RWPE2 (cell line): Measurements from ENCODE around the gene PDE2A.

Source experiments
- ATAC-seq: fragments of 200-7000 bp; cut with Tn5 transposase; 3 replicates; pipeline ENCODE4 v1.9.1; 2021; ENCODE audit warnings: low read depth
- DNase-seq: peaks from one replicate; pipeline ENCODE4 v3.0.0-alpha.2; 2020; ENCODE audit warnings: low spot score
- H3K27ac ChIP-seq: fragments of 450-650 bp; 2 replicates; pipeline ENCODE4 v1.5.1; 2017; ENCODE audit warnings: mild to moderate bottlenecking; ENCODE audit not compliant: poor library complexity, severe bottlenecking
- H3K27me3 ChIP-seq: fragments of 250-450 bp; sonication (Bioruptor Pico); 2 replicates; pipeline ENCODE4 v1.5.1; 2021; ENCODE audit warnings: mild to moderate bottlenecking, moderate library complexity; ENCODE audit not compliant: insufficient read depth, poor library complexity, severe bottlenecking
- H3K36me3 ChIP-seq: fragments of 250-450 bp; sonication (Bioruptor Pico); 2 replicates; pipeline ENCODE4 v1.5.1; 2020; ENCODE audit warnings: low read depth, mild to moderate bottlenecking, moderate library complexity
- H3K4me1 ChIP-seq: fragments of 250-450 bp; sonication (Bioruptor Pico); 2 replicates; pipeline ENCODE4 v1.5.1; 2021; ENCODE audit warnings: mild to moderate bottlenecking, moderate library complexity; ENCODE audit not compliant: insufficient read depth, poor library complexity, severe bottlenecking
- H3K4me3 ChIP-seq: fragments of 250-450 bp; sonication (Bioruptor Pico); 2 replicates; pipeline ENCODE4 v1.5.1; 2021; ENCODE audit warnings: mild to moderate bottlenecking, moderate library complexity; ENCODE audit not compliant: severe bottlenecking
- H3K9me3 ChIP-seq: fragments of 250-450 bp; sonication (Bioruptor Pico); 2 replicates; pipeline ENCODE4 v1.5.1; 2021; ENCODE audit warnings: mild to moderate bottlenecking, moderate library complexity; ENCODE audit not compliant: severe bottlenecking
- TF ChIP-seq, protein P1 (sequence below): fragments of 450-650 bp; IDR thresholded peaks from one replicate; pipeline ENCODE4 v1.5.1; 2017; ENCODE audit warnings: mild to moderate bottlenecking, moderate library complexity; ENCODE audit not compliant: poor library complexity, severe bottlenecking

The PDE2A gene

DNA sequence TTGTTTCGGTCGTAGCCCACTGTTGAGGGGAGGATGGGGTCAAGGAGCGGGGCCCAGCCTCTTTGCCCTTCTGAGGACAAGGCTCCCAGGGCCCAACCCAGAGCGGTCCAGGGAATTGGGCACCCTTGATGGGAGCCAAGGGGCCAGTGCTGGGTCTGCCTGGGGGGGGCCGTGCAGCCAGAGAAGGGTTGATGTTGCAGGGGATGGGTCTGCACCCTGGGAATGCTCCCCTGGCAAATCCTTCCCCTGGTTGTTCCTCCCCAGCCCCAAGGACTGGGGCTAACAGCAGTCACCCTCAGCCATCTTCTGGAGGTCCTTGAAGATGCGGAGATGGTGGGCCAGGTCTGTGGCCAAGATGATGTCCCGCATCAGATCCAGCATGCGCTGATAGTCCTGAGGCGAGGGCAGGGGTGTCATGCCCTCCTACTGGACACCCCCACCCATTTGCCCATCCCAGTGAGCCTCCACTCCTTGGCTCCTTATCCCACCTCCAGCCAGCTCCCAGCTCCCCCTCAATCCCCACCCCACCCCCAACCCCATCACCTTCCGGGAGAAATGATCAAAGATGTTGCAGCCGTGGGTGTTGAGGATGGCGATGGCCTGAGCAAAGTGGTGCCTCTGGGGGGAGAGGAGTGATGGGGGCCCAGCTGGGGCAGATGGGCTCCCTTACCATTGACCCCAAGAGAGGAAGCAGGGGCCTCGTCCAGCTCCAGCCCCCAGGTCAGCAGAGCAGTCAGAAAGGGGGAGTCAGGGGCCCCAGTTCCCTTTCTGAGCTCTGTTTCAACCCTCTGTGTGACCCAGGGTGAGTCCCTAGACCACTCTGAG, 95.0 kb downstream of the PDE2A start:
- H3K27me3 ChIP-seq: no peaks in the 10 kb centered on the region
- peak; percentile 27 for DNase-seq
- no peak for ATAC-seq

DNA sequence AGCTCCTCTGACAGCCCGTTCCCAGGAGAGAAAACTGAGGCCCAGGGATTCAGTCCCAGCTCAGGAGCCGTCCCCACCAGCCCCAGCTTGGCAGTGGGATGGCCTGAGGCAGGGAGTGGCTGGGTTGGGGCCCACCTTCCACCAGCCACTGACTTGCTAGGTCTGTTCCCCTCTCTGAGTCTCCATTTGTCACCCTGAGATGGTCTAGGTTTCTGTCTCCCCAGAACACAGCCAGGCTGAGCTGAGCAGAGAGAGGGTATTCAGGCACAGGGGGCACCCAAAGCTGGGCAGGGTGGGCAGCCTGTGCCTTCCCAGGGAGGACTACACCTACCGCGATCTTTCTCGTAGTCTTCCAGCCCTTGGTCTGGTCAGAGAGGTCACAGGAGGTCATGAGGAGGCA, 95.7 kb downstream of the PDE2A start:
- H3K27ac ChIP-seq: no peak overlapping the region
- H3K4me1 ChIP-seq: peaks cover 1% of the 10 kb centered on the region
- no peaks in the 10 kb centered on the region for H3K36me3 ChIP-seq
- DNase-seq (peak; percentile 29), ATAC-seq (no peak)
- H3K9me3 ChIP-seq: no peaks in the 10 kb centered on the region
- no peak overlapping the region for H3K4me3 ChIP-seq
- TF ChIP-seq, protein P1, sequence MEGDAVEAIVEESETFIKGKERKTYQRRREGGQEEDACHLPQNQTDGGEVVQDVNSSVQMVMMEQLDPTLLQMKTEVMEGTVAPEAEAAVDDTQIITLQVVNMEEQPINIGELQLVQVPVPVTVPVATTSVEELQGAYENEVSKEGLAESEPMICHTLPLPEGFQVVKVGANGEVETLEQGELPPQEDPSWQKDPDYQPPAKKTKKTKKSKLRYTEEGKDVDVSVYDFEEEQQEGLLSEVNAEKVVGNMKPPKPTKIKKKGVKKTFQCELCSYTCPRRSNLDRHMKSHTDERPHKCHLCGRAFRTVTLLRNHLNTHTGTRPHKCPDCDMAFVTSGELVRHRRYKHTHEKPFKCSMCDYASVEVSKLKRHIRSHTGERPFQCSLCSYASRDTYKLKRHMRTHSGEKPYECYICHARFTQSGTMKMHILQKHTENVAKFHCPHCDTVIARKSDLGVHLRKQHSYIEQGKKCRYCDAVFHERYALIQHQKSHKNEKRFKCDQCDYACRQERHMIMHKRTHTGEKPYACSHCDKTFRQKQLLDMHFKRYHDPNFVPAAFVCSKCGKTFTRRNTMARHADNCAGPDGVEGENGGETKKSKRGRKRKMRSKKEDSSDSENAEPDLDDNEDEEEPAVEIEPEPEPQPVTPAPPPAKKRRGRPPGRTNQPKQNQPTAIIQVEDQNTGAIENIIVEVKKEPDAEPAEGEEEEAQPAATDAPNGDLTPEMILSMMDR: no peak
- H3K27me3 ChIP-seq: no peaks in the 10 kb centered on the region

More for the DNA sequence above, 95.0 kb downstream of the PDE2A start:
- Histone ChIP-seq H3K4me3 (no peak overlapping the region), H3K36me3 (no peaks in the 10 kb centered on the region), H3K27ac (no peak overlapping the region), H3K9me3 (no peaks in the 10 kb centered on the region), H3K4me1 (no peaks in the 10 kb centered on the region)
- TF ChIP-seq, protein P1: no peak

DNA sequence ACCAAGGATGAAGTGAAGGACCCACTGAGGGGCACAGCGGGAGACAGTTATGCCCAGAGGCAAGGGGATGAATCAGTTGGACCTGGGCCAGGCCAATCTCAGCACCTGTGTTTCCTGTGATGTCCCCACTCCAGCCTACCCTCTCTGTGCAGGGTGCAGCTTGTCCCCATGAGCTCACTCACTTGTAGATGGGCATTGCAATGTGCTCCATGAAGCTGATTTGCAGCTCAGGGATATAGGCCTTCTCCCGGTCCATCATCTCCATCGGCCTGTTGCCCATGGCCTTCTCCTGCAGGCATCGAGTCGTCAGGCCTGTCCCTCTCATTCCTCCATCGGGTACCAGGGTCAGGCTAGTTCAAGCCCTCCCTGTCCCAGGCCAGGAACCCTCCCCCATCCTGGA, 96.2 kb downstream of the PDE2A start:
- ATAC-seq: no peak
- Histone ChIP-seq H3K27me3 (no peaks in the 10 kb centered on the region), H3K27ac (no peak overlapping the region), H3K36me3 (no peaks in the 10 kb centered on the region), H3K4me3 (no peak overlapping the region), H3K9me3 (no peaks in the 10 kb centered on the region), H3K4me1 (peaks cover 4% of the 10 kb centered on the region)
- peak; percentile 39 for DNase-seq
- TF ChIP-seq, protein P1: no peak

DNA sequence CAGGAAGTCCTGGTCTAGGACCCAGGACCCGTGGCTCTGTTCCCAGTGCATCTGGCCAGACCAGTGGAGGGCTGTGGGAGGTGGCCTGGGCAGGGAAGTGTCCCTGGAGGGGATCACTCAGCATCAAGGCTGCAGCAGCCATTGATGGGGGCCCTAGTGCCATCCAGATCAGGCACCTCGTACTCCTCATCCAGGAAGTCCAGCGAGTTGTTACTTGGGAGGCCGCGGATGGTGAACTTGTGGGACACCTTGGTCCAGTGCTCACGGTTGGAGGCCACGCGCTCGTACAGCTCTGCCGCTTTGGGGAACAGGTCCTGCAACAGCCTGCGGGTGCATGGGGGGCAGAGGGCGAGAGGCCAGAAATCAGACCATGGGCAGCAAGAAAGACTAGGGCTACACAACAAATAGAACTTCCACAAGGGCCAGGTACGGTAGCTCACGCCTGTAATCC, 96.9 kb downstream of the PDE2A start:
- H3K4me1 ChIP-seq: peaks cover 6% of the 10 kb centered on the region
- H3K36me3 ChIP-seq: no peaks in the 10 kb centered on the region
- H3K4me3 ChIP-seq: no peak overlapping the region
- TF ChIP-seq, protein P1: no peak
- H3K9me3 ChIP-seq: no peaks in the 10 kb centered on the region
- no peak for ATAC-seq
- no peaks in the 10 kb centered on the region for H3K27me3 ChIP-seq
- H3K27ac ChIP-seq: no peak overlapping the region
- DNase-seq: peak; percentile 60

DNA sequence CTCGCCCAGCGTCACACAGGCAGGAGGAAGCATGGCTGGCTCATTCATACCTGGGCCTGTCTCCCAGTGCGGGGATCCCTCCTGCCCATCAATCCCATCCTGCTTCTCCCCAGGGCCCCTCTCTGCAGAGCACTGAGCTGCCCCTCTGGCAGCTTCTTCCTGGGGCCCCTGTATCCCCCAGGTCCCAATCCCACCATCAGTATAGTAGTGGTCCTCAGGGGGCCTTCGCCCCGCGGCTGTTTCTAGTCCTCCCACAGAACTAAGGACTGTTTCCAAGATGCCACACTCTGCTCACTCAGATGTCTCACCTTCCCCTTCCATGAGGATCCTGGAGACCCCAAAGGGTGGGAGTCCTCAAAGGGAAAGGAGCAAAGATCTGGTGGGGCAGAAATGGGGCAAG, 97.6 kb downstream of the PDE2A start:
- no peak for ATAC-seq
- peaks cover 6% of the 10 kb centered on the region for H3K4me1 ChIP-seq

More for the DNA sequence above, 97.6 kb downstream of the PDE2A start:
- H3K27me3 ChIP-seq: no peaks in the 10 kb centered on the region
- H3K9me3 ChIP-seq: no peaks in the 10 kb centered on the region
- H3K4me3 ChIP-seq: no peak overlapping the region
- H3K27ac ChIP-seq: no peak overlapping the region
- H3K36me3 ChIP-seq: no peaks in the 10 kb centered on the region
- peak; percentile 20 for DNase-seq
- TF ChIP-seq, protein P1: no peak
